ENCODE data around the gene NFE2L2. TPM values are rescaled to one million over a fixed set of nuclear protein-coding genes. Genes with fewer than 3 reads are reported as not detected.
"Not testable (repeated sequence)": the region's sequence is repeated elsewhere in the genome, so short reads cannot be mapped to it uniquely, and the experiment has no call there.

NFE2L2 gene
- total RNA-seq, 1 donor from 2014 or later: 105 TPM

- no peaks in the 10 kb centered on the region for H3K9me3 ChIP-seq
- peaks cover 8% of the 10 kb centered on the region for H3K4me1 ChIP-seq
- H3K27ac ChIP-seq: no peak overlapping the region
- H3K27me3 ChIP-seq: no peaks in the 10 kb centered on the region
- DNase-seq (no peak), ATAC-seq (no peak)
- no peak overlapping the region for H3K4me3 ChIP-seq
- intact Hi-C loops (cut with DNase I): no loop called here
- H3K36me3 ChIP-seq: peaks cover 65% of the 10 kb centered on the region
- TF ChIP-seq, protein P1, sequence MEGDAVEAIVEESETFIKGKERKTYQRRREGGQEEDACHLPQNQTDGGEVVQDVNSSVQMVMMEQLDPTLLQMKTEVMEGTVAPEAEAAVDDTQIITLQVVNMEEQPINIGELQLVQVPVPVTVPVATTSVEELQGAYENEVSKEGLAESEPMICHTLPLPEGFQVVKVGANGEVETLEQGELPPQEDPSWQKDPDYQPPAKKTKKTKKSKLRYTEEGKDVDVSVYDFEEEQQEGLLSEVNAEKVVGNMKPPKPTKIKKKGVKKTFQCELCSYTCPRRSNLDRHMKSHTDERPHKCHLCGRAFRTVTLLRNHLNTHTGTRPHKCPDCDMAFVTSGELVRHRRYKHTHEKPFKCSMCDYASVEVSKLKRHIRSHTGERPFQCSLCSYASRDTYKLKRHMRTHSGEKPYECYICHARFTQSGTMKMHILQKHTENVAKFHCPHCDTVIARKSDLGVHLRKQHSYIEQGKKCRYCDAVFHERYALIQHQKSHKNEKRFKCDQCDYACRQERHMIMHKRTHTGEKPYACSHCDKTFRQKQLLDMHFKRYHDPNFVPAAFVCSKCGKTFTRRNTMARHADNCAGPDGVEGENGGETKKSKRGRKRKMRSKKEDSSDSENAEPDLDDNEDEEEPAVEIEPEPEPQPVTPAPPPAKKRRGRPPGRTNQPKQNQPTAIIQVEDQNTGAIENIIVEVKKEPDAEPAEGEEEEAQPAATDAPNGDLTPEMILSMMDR (IDR thresholded peaks at IDR 0.05): no peak
Observed at GRCh38 chr2:177231270-177231669, 33.3 kb downstream of the NFE2L2 start.

DNA sequence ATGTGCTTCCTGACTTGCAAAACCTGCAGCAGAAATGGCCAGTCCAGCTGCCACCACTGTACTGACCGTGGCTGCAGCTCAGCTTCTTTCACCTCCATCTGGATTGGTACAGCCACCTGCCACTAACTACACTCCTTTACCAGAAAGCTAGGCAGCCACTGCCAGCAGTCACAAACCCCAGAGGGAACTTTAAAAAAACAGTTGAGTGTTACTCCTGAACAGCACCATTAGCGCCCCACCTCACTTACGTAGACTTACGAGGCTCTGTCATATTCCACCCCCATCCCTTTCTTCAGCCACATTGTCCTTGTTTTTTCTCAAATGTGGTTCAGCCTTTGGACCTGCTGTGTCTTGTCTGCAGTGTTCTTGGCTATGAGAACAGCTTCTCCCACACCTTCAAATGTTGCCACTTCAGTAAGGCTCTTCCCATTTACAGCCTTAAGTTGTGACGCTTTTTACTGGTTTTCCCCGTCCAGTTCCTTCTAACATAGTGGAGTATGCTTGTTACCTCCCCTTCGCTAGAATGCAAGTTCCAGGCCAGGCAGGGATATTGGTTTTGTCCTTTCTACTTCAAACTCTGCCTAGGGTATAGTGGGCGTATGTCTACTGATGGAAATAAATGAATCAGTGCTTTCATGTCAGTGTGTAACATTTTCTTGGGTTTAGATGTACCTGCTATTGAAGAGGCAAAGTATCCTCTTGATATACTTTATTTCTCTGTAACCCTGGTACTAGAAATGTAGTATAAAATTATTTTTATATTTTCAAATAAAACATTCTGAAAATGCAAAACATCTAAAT lies 34.9 kb downstream of the NFE2L2 start:
- peak; percentile 38 for ATAC-seq
- Histone ChIP-seq H3K4me3 (no peak overlapping the region), H3K36me3 (peaks cover 74% of the 10 kb centered on the region), H3K9me3 (no peaks in the 10 kb centered on the region), H3K4me1 (no peaks in the 10 kb centered on the region), H3K27ac (no peak overlapping the region), H3K27me3 (no peaks in the 10 kb centered on the region)
- no peak for DNase-seq
- intact Hi-C loops (cut with DNase I): no loop called here
- TF ChIP-seq, protein P1 (IDR thresholded peaks at IDR 0.05): no peak

GRCh38 chr2:177225965-177226360 lies 38.6 kb downstream of the NFE2L2 start:
- no peaks in the 10 kb centered on the region for H3K4me1 ChIP-seq
- ATAC-seq: no peak
- H3K27me3 ChIP-seq: no peaks in the 10 kb centered on the region
- no peaks in the 10 kb centered on the region for H3K9me3 ChIP-seq
- TF ChIP-seq, protein P1 (IDR thresholded peaks at IDR 0.05): no peak
- H3K27ac ChIP-seq: no peak overlapping the region
- H3K36me3 ChIP-seq: peaks cover 73% of the 10 kb centered on the region
- intact Hi-C loops (cut with DNase I): no loop called here
- no peak overlapping the region for H3K4me3 ChIP-seq
- DNase-seq: no peak

GRCh38 chr2:177223436-177223835 lies 41.1 kb downstream of the NFE2L2 start:
- H3K4me3 ChIP-seq; H3K27ac ChIP-seq; intact Hi-C loops (cut with DNase I); H3K9me3 ChIP-seq; H3K27me3 ChIP-seq; DNase-seq; ATAC-seq: not testable (repeated sequence)
- peaks cover 75% of the 10 kb centered on the region for H3K36me3 ChIP-seq
- H3K4me1 ChIP-seq: peaks cover 14% of the 10 kb centered on the region

- no peak for ATAC-seq
- Histone ChIP-seq H3K27me3 (no peaks in the 10 kb centered on the region), H3K36me3 (peaks cover 86% of the 10 kb centered on the region), H3K4me1 (peaks cover 14% of the 10 kb centered on the region), H3K4me3 (no peak overlapping the region), H3K9me3 (no peaks in the 10 kb centered on the region), H3K27ac (no peak overlapping the region)
- TF ChIP-seq, protein P1 (IDR thresholded peaks at IDR 0.05): no peak
- no peak for DNase-seq
- intact Hi-C loops (cut with DNase I): no loop called here
Observed at GRCh38 chr2:177221970-177222369, 42.6 kb downstream of the NFE2L2 start.

GRCh38 chr2:177221534-177221933 lies 43.0 kb downstream of the NFE2L2 start:
- DNase-seq (no peak), ATAC-seq (no peak)
- H3K27ac ChIP-seq: no peak overlapping the region
- no peak overlapping the region for H3K4me3 ChIP-seq
- H3K36me3 ChIP-seq: peaks cover 90% of the 10 kb centered on the region
- H3K4me1 ChIP-seq: peaks cover 14% of the 10 kb centered on the region
- TF ChIP-seq, protein P1 (IDR thresholded peaks at IDR 0.05): no peak
- H3K27me3 ChIP-seq: no peaks in the 10 kb centered on the region
- H3K9me3 ChIP-seq: no peaks in the 10 kb centered on the region
- intact Hi-C loops (cut with DNase I): no loop called here

- not testable (repeated sequence) for H3K27me3 ChIP-seq, ATAC-seq, H3K27ac ChIP-seq, DNase-seq, H3K4me3 ChIP-seq, H3K9me3 ChIP-seq
- intact Hi-C loops (cut with DNase I): loop anchor here (10.0 kb wide), 1 partner anchor 45 kb away; the partner anchor contains the start of gene NFE2L2
- Histone ChIP-seq H3K36me3 (peaks cover 96% of the 10 kb centered on the region), H3K4me1 (peaks cover 31% of the 10 kb centered on the region)
Observed at GRCh38 chr2:177219787-177220186, 44.7 kb downstream of the NFE2L2 start.

All from upper lobe of right lung (tissue), 1 donor.